T-helper 22 cell (primary cell): Measurements from ENCODE around the gene PICK1.
"Not testable (repeated sequence)": the region's sequence is repeated elsewhere in the genome, so short reads cannot be mapped to it uniquely, and the experiment has no call there.

ENCODE experiments used
- DNase-seq: peaks from one replicate; pipeline ENCODE4 v3.0.0-alpha.2; 2020; ENCODE audit warnings: low read depth

Gene PICK1

GRCh38 chr22:38117556-38117955, 60.4 kb downstream of the PICK1 start:
- DNase-seq: not testable (repeated sequence)

GRCh38 chr22:38118182-38118581, 61.0 kb downstream of the PICK1 start:
- DNase-seq: no peak

GRCh38 chr22:38118747-38119146, 61.5 kb downstream of the PICK1 start:
- DNase-seq: not testable (repeated sequence)

- no peak for DNase-seq
Observed at GRCh38 chr22:38120359-38121110, 63.3 kb downstream of the PICK1 start.

GRCh38 chr22:38122616-38123015, 65.4 kb downstream of the PICK1 start:
- DNase-seq: no peak

DNA sequence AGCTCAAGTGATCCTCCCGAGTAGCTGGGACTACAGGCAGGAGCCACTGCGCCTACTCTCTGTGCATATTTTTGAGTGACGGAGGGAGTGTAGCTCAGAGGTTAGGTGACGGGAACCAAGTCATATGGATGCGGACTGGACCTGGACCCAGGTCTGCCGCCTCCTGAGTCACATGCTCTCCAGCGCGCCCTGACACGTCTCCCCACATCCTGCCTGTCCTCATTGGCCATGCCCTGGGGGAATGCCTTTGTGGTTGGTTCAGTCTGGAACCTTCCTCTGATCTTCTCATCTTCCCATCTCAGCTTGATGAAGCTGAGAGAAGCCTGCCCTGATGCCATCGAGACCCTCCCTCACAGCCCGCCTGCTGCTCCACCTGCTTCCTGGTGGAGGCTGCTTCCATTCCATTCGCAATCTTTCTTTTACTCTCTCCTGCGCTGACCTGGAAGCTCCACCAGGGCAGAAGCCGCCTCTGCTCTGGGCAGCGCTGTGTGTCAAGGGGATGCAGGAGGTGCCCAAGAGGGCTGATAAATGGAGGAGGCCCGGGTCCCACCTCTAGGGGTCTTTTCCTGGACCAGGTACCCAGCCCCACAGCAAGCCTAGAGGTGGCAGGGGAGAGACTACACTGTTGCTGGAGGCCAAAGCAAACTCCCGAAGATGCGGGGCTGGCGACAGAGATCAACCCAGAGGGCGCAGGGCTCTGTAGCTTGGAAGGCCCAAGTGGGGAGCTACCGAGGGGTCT, 67.2 kb downstream of the PICK1 start:
- DNase-seq: no peak

GRCh38 chr22:38125038-38125610, 67.9 kb downstream of the PICK1 start:
- no peak for DNase-seq
